Measurements from ENCODE around the gene SLMAP.

- TF ChIP-seq RAD21 (IDR thresholded peaks at IDR 0.05; ENCODE audit: low read depth) (no peak), MAX (IDR thresholded peaks at IDR 0.05) (no peak), EP300 (IDR thresholded peaks at IDR 0.05; ENCODE audit: borderline replicate concordance) (no peak), CEBPB (IDR thresholded peaks at IDR 0.05) (no peak)
Observed at GRCh38 chr3:57978316-57978715, 222.2 kb downstream of the SLMAP start.
